Uterus (tissue), 2 donors: ENCODE results near the gene GYPC.

Source experiments
- CTCF ChIP-seq, 4 experiments: fragments of 200-600 bp in 2 of 4; fragments of 450-650 bp in 2 of 4; sonication (generic) in 2 of 4; IDR thresholded peaks; one replicate each; pipeline ENCODE4 v1.5.1; 2016 to 2019; ENCODE audit warnings: antibody characterized with exemption in 4 of 4, mild to moderate bottlenecking in 2 of 4, moderate library complexity in 1 of 4
- POLR2A ChIP-seq, 2 donors: fragments of 450-650 bp; IDR thresholded peaks; one replicate each; pipeline ENCODE4 v1.6.1; 2016; ENCODE audit warnings: antibody characterized with exemption in 2 of 2, mild to moderate bottlenecking in 1 of 2, moderate library complexity in 1 of 2

GRCh38 chr2:126646026-126646425, 9.9 kb upstream of the GYPC start:
- no peak for TF ChIP-seq CTCF (IDR thresholded peaks at IDR 0.05)
- TF ChIP-seq POLR2A (IDR thresholded peaks at IDR 0.05) = no peak
